ENCODE data around the gene PPHLN1.

The PPHLN1 gene

DNA sequence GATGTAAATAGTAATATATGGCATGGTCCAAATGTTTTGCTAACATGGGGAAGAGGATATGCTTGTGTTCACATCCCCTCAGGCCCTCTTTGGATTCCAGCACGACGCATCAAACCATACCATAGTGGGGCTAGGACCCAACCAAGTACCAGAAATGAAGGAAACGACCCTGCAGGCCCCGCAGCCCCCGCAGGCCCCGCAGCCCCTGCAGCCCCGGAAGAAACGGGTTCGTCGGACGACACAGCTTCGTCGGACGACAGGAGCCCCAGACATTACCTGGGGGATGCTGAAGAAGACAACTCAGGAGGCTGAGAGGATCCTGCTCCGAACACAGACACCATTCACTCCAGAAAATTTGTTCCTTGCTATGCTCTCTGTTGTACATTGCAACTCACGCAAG is 119.9 kb downstream of the PPHLN1 start:
- no peak for DNase-seq

- DNase-seq = no peak
Measured at GRCh38 chr12:42446761-42447160, 120.8 kb downstream of the PPHLN1 start.

DNA sequence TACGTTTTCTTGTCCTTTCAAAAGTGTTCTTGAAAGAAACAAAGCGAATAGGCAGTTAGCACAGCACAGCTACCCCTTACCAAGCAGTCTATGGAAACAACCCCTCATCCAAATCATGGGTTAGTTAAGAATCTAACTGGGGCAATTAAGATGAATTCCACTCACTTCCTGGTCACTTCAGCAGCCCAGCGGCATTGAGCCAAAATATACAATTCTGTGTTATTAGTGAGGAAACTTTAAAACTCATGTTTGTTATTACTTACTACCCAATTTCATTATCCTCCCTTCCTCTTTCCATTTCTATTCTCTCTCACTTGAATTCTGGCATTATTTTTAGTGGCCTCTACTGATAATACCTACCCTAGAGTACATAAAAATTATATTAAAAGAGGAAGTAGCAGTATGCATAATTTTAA is 121.4 kb downstream of the PPHLN1 start:
- DNase-seq = no peak

DNA sequence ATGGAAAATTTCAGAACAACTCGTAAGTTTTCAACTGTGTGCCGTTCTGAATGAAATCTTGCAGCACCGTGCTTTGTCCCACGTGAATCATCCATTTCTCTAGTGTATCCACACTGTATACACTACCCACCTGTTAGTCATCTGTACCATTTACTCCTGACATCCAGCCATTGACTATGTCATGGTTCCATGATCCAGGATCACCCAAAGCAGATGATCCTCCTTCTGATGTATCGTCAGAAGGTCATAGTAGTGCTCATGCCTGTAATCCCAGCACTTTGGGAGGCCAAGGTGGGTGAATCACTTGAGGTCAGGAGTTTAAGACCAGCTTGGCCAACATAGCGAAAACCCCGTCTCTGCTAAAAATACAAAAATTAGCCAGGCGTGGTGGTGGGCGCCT is 122.9 kb downstream of the PPHLN1 start:
- no peak for DNase-seq

DNA sequence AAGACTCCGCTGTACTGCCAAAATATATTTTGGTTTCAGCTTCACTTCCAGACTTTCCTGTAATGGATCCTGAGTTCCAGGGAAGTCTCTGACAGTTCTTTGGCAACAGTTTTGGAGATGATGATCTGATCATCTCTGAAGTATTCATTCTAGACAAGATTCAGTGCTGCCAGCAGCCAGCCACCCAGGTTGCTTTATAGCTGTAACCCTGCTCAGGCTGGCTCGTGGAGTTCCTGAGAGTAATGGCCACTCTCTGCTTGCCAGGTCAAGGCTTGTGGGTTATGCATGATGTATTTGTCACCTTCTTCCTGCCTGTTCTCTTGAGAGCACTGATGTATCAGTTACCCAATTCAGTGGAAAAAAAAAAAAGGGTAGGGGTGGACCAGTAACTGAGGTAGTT is 124.3 kb downstream of the PPHLN1 start:
- DNase-seq = no peak

GRCh38 chr12:42458575-42458974 is 132.6 kb downstream of the PPHLN1 start:
- no peak for DNase-seq

- no peak for DNase-seq
Measured at GRCh38 chr12:42459336-42459847, 133.4 kb downstream of the PPHLN1 start.

DNA sequence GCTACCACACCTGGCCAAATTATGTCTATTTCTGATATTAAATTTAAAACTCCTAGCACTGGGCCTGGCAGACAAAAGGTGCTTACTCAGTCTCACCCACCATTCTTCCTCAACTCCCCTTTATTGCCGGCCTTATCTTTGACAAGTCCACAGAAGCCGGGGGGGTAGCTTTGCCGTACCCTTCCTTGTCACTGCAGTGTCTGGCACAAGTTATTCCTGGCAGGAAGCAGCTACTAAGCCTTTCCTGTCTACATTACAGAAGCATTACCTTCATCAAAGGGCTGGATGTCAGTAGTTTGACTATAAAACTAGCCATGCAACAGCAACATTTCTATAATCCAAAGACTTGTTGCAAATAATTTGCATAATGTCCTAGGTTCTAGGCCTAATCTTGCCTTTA is 136.5 kb downstream of the PPHLN1 start:
- no peak for DNase-seq

- DNase-seq = no peak
Measured at GRCh38 chr12:42463671-42464070, 137.7 kb downstream of the PPHLN1 start.

DNA sequence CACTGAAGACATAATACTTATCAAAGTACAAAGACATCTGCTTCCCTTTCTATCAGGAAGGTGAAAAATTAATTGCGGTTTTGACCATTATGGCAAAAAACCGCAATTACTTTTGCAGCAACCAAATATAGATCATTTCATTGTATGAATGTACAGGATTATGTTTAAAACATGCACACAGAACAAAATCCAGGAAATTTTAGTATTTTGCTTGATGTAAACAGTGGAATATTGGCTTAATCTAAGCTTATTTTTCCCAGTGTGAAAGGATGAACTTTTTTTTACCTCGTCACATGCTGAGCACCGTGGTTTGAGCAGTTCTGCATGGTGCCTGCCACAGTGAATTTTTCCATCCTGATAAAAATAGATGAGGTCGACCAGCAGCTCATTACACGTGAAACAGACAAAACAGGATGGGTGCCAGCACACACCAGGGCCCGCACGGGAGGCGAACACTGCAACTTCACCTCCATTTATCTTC is 142.4 kb downstream of the PPHLN1 start:
- no peak for DNase-seq

DNA sequence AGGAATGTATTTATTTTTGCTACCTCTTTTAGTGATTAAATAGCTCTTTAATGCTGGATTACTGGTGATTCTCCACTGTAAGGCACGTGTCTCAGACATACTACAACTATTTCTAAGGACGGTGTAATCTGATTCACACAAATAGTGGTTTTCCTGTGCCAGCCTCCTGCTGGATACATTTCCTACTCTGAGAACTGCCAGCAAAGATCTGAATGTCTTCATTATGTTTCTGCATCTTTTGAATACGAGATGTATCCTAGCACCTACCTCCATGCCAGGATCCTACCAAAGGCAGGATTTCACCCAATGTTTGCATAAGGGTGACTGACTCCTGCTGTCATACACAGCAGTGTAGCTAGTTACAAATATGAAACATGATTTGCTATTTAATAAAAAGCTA is 143.0 kb downstream of the PPHLN1 start:
- DNase-seq = no peak

DNA sequence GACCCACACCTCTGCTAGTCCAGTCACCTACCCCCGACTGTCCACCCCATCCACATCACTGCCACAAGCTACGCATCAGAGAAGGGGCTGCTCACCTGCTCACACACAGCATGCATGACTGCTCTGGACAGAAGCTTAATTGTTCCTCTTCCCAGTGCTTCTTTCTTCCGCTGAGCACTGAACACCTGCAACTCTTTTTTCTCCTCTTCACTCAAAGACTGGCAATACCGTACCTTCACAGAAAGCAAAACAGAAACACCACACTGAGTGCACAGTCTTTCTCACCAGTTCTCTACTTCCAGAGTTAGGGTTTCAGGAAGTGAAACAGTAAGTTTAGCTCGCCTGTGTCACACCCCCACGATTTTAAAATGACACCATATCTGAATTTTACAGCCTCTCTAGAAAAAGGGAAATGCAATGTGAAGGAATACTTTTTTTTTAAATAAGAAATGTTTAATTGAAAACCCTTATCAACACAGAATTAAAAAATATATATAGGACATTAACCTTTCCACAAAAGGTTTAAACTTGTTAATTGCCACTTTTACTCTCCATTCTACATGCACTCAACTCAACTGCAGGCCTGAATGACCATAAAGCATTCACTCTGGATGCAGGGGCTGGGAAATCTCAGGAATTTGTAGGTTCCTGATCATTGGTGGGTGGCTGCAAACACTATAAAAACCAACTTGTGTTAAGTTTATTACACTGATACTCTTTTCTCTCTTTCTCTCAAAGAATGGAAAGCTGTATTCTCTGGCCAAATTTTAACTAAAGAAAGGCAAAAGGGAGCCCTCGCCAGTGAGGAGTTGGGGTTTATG is 143.6 kb downstream of the PPHLN1 start:
- DNase-seq = no peak

DNA sequence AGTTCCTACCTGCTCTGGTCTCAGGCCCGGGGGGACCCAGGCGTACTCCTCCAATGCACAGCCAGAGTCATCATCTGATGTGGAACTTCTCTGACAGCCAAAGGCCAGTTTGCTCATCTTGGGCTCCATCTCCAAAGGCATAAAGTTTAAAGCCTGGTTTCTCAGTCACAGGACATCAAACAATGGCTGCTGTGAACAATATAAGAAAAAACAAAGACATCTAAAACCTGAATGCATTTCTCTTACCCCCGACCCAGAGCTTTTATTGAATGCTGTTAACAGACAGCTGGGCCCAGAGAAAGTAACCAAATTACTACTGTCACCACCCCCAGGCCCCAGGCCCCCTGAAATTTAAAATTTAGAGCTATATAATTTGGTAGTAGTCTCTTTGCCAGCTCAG is 146.4 kb downstream of the PPHLN1 start:
- DNase-seq = no peak

DNA sequence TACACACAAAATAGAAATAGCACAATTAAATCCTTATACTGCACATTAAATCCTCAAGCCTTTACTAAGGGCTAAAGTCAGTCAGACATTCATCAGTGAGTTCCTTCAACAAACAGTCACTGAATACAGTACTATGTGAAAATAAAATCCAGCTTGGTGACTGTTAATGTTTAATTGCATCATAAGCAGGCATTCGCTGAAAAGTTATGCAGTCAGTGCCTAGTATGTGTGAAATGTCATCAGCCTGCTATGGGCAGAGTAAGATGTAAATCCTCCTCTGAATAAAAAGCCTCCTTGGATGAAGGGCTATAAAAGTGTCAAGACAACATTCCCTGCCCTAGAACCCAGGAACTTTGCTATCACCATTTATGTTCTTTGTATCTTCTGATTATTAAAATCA is 147.2 kb downstream of the PPHLN1 start:
- DNase-seq = no peak

- DNase-seq = no peak
Measured at GRCh38 chr12:42473561-42473960, 147.6 kb downstream of the PPHLN1 start.

DNA sequence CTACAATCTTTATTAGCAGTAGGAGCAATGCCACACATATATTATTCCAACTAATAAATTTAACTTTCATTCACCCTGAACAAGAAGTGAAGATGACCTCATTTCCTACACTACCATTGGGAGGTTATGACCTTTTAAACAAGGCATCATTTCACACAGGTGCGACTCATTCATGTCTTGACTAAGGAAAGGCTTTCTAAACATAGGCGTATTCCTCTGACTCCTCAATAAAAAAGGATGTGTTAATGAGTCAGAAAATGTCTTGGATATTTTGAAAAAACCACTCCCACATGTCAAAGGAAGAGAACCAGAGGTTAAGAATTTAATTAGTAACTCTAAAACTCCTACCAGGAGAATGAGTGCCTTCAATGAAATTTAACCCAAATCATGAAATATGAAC is 148.4 kb downstream of the PPHLN1 start:
- DNase-seq = no peak

DNA sequence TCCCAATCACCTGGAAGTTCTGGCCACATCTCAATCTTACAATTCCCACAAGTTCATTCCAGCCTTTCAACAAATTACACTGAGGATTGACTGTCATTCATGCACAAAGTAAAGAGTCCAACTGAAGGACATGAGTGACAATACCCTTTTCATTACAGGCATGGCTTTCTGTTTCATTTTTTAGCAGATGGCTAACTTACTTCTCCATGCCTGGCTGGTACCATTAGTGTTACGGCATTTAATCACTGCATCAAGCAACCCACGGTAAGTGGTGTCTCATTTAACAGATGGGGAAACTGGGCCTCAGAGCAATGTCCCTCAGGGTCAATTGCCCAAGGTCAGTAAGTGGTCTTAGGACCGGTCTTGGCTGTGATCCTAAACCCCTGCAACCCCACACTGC is 149.1 kb downstream of the PPHLN1 start:
- no peak for DNase-seq

- DNase-seq = no peak
Measured at GRCh38 chr12:42477941-42478340, 152.0 kb downstream of the PPHLN1 start.

- no peak for DNase-seq
Measured at GRCh38 chr12:42481368-42481767, 155.4 kb downstream of the PPHLN1 start.

- DNase-seq = peak; percentile 74
Measured at GRCh38 chr12:42482041-42482747, 156.2 kb downstream of the PPHLN1 start.

DNA sequence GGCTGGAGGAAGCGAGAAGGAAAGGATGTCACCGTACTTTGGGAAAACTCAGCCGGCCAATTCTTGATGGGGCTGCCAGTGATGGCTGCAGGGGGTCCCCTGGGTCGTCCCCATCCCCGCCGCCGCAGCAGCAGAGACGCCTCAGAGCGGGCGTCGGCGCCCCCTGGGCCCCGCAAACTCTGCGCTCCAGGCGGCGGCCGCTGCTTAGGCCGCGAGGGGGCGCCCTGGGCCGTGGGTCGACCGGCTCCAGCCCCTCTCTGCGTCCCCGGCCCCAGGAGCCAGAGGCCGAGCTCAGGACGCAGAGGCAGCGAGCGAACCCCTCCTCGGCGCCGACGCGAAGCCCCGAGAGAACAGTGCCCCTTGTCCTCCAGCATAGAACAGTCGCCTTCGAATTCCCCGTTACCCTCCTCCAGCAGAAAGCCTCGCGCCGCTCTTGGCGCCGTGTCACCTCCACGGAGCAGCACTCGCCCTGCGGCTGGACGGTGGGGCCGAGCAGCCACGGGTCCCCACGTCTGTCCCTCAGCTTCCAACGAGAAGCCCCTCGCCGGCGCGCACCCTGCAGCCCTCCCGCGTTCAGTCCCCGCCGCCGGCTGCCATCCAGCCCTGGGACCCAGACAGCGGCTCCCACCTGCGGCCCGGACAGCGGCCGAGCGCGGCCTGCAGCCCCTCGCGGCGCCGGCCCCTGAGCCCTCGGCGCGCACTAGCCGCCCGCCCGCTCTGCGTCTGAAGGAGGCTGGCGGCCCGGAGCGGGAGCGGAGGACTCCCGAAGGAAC is 157.0 kb downstream of the PPHLN1 start:
- DNase-seq = peak; percentile 87

- peak; percentile 79 for DNase-seq
Measured at GRCh38 chr12:42483521-42483790, 157.5 kb downstream of the PPHLN1 start.

- DNase-seq = no peak
Measured at GRCh38 chr12:42484996-42485395, 159.0 kb downstream of the PPHLN1 start.

DNA sequence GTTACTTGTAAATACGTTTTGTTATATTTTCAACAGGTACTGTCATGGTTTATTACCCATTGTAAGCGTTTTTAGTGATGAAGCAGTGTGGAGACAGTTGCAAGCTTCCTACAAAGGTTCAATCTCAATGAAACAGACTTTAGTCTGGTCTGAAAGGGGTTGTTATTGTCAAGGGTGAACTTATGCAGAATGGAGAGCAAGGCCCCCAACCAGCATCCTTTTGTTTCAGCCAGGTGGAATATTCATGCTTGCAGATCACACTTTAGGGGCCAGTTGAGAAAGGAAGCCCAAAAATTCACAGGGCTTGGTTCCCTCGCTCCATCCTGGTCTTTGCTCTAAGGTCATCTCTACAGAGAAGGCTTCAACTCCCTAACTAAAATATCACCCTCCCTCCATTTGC is 159.9 kb downstream of the PPHLN1 start:
- no peak for DNase-seq

All from left hindlimb (tissue), 1 donor.